ENCODE data around the gene SEC22C. TPM values are rescaled to one million over a fixed set of nuclear protein-coding genes. Genes with fewer than 3 reads are reported as not detected.

Gene SEC22C
- polyA plus RNA-seq, 1 experiment: 45.9 TPM

DNA sequence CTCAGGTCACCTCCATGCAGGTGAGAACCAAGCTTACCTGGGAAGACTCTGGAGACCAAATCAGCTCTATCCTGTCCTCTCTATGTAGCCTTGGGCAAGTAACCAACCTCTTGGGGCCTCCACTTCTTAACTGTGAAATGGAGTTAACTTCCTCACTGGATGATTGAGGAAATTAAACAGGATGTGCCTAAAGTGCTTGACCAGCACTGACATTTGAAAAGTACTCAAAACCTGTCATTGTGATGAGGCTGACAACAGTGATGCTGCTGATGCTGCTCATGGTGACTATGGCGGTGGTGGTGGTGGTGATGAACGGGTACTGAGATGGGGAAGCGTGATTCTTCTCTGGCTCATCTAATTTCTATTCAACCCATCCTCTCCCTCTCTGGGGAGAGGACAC is 57.0 kb downstream of the SEC22C start:
- ChIA-PET CTCF (interaction anchor here (0.7 kb wide), 1 partner anchor 15 kb away, joined by 3 read pairs; no protein-coding TSS in a partner anchor), POLR2A (no interaction called here)
- TF ChIP-seq, protein P1, sequence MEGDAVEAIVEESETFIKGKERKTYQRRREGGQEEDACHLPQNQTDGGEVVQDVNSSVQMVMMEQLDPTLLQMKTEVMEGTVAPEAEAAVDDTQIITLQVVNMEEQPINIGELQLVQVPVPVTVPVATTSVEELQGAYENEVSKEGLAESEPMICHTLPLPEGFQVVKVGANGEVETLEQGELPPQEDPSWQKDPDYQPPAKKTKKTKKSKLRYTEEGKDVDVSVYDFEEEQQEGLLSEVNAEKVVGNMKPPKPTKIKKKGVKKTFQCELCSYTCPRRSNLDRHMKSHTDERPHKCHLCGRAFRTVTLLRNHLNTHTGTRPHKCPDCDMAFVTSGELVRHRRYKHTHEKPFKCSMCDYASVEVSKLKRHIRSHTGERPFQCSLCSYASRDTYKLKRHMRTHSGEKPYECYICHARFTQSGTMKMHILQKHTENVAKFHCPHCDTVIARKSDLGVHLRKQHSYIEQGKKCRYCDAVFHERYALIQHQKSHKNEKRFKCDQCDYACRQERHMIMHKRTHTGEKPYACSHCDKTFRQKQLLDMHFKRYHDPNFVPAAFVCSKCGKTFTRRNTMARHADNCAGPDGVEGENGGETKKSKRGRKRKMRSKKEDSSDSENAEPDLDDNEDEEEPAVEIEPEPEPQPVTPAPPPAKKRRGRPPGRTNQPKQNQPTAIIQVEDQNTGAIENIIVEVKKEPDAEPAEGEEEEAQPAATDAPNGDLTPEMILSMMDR (IDR thresholded peaks at IDR 0.05; ENCODE audit: insufficient read depth, low read depth, low read length): no peak
- DNase-seq (ENCODE audit: low read depth): no peak
- no peaks in the 10 kb centered on the region for H3K36me3 ChIP-seq (ENCODE audit: control insufficient read depth, insufficient read depth, low read length)
- H3K4me3 ChIP-seq (ENCODE audit: low read depth, low read length): no peak overlapping the region
- no peaks in the 10 kb centered on the region for H3K27me3 ChIP-seq (ENCODE audit: control insufficient read depth, insufficient read depth, low read length)

DNA sequence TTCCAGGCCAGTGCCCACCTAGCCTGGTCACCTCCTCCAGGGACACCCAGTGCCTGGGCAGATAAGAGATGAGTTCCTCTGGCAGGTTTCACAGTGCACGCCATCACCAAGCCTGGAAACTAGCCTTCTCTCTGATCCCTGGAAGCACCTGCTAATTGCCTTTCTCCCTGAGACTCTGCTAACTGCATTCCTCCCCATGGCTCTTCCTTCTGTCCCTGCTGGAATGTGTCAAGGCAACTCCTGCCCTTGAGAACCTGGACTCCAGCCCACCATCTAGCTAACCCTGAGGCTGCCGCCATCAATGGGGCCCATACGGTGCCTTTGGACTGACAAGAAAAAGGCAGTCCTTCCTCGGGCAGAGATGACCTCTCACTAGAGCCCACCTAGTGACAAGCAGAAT is 60.9 kb downstream of the SEC22C start:
- Histone ChIP-seq H3K27me3 (ENCODE audit: control insufficient read depth, insufficient read depth, low read length) (no peaks in the 10 kb centered on the region), H3K4me3 (ENCODE audit: low read depth, low read length) (no peak overlapping the region), H3K36me3 (ENCODE audit: control insufficient read depth, insufficient read depth, low read length) (no peaks in the 10 kb centered on the region)
- no peak for DNase-seq (ENCODE audit: low read depth)
- TF ChIP-seq, protein P1 (IDR thresholded peaks at IDR 0.05; ENCODE audit: insufficient read depth, low read depth, low read length): no peak
- CTCF ChIA-PET: interaction anchor here (0.6 kb wide), 1 partner anchor 1726 kb away, joined by 4 read pairs; no protein-coding TSS in a partner anchor
- POLR2A ChIA-PET: no interaction called here

DNA sequence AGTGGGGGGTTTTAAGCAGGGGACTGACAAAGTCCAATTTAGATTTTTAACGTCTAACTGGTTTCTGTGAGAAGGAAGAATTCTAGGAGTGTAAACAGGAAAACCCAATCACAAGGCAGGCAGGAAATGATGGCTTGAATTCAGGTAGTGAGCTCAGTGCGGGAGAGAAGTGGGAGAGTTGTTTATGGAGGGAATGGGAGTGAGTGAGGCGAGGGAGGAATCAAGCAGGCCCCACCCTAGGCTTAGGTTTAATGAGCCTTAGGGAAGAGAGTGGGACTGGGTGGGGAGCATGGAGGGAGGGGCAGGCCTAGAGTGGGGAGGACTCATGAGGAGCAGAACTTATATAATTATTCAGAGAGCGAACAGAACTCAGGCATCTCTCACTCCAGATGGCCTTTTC is 61.4 kb downstream of the SEC22C start:
- H3K4me3 ChIP-seq (ENCODE audit: low read depth, low read length): no peak overlapping the region
- POLR2A ChIA-PET: no interaction called here
- H3K36me3 ChIP-seq (ENCODE audit: control insufficient read depth, insufficient read depth, low read length): no peaks in the 10 kb centered on the region
- no peaks in the 10 kb centered on the region for H3K27me3 ChIP-seq (ENCODE audit: control insufficient read depth, insufficient read depth, low read length)
- CTCF ChIA-PET: interaction anchor here (0.6 kb wide), 1 partner anchor 1725 kb away, joined by 4 read pairs; no protein-coding TSS in a partner anchor
- DNase-seq (ENCODE audit: low read depth): no peak
- TF ChIP-seq, protein P1 (IDR thresholded peaks at IDR 0.05; ENCODE audit: insufficient read depth, low read depth, low read length): no peak

DNA sequence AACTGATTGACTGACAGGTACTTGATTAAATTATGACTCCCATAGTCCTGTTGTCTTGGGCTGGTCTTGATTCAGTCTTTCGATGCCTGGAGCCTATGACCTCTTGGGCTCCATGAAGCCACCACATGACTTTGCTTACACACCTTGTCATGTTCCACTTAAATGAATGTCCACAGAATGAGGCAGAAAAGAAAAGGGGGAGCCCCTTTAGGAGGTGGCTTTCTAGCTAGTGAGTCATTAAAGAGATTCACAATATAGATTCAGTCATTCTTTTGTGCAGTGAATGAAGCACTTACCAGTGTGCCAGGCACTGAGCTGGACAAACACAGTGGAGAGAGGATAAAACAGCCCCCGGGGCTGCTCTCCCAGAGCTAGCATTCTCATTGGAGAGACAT is 62.2 kb downstream of the SEC22C start:
- DNase-seq (ENCODE audit: low read depth): no peak
- TF ChIP-seq, protein P1 (IDR thresholded peaks at IDR 0.05; ENCODE audit: insufficient read depth, low read depth, low read length): no peak
- no peaks in the 10 kb centered on the region for H3K27me3 ChIP-seq (ENCODE audit: control insufficient read depth, insufficient read depth, low read length)
- ChIA-PET CTCF (interaction anchor here (1.9 kb wide), 1 partner anchor 18 kb away, joined by 6 read pairs; no protein-coding TSS in a partner anchor), POLR2A (no interaction called here)
- H3K4me3 ChIP-seq (ENCODE audit: low read depth, low read length): no peak overlapping the region
- H3K36me3 ChIP-seq (ENCODE audit: control insufficient read depth, insufficient read depth, low read length): no peaks in the 10 kb centered on the region

DNA sequence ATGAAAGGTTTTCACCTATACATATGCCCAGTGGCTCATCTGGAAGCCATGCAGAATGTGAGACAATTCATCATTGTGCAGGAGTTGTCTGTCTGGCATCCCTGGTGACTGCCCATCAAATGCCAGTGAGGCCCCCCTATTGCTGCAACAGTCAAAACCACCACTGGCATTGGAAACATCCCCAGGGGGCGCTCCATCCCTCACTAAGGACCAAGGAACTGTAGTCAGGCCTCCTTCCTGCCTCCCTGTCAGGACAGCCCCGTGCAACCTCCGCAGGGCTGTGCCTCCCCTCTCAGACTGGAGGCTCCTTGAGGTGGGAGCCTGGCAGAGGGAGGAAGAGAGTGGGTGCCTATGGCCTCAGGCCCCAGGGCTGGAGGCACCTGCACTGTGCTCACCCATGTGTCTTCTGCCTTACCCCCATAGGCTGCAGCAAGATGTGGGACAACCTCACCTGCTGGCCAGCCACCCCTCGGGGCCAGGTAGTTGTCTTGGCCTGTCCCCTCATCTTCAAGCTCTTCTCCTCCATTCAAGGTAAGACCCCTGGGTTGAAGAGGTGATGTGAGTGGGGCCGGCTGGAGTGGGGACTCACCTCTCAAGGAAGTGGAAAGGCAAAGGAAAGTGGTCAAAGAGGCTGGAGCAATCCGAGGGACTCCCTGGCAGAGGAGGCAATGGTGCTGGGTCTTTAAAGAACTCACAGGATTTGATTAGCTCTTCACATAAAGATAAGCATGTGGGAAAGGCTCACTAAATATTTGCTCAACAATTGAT is 62.8 kb downstream of the SEC22C start:
- DNase-seq (ENCODE audit: low read depth): no peak
- H3K36me3 ChIP-seq (ENCODE audit: control insufficient read depth, insufficient read depth, low read length): no peaks in the 10 kb centered on the region
- ChIA-PET POLR2A (no interaction called here), CTCF (interaction anchor here (1.9 kb wide), 1 partner anchor 18 kb away, joined by 6 read pairs; no protein-coding TSS in a partner anchor)
- H3K27me3 ChIP-seq (ENCODE audit: control insufficient read depth, insufficient read depth, low read length): no peaks in the 10 kb centered on the region
- TF ChIP-seq, protein P1 (IDR thresholded peaks at IDR 0.05; ENCODE audit: insufficient read depth, low read depth, low read length): 0 out of 2 replicates have a peak, but pooled peaks have one; percentile 5
- no peak overlapping the region for H3K4me3 ChIP-seq (ENCODE audit: low read depth, low read length)

Data from BJ (cell line).